SK-N-MC (cell line): ENCODE results near the gene ASPG.

ENCODE experiments used
- DNase-seq: peaks from one replicate; pipeline ENCODE4 v3.0.0-alpha.2; 2011; ENCODE audit warnings: low read depth, low spot score
- H3K27ac ChIP-seq: fragments of 200-600 bp; sonication (generic); 2 replicates; pipeline ENCODE4 v1.5.1; 2016; ENCODE audit warnings: mixed run types
- H3K36me3 ChIP-seq: fragments of 200-600 bp; sonication (generic); 2 replicates; pipeline ENCODE4 v1.6.1; 2017; ENCODE audit warnings: antibody characterized with exemption, low read length, mixed read lengths; ENCODE audit not compliant: insufficient read depth
- H3K4me3 ChIP-seq: fragments of 200-600 bp; sonication (generic); 2 replicates; pipeline ENCODE4 v1.5.1; 2016
- H3K9ac ChIP-seq: fragments of 200-600 bp; sonication (generic); 2 replicates; pipeline ENCODE4 v1.8.0; 2017; ENCODE audit warnings: mixed run types, mixed read lengths; ENCODE audit not compliant: insufficient read length
- H3K9me3 ChIP-seq: fragments of 200-600 bp; sonication (generic); 2 replicates; pipeline ENCODE4 v1.6.1; 2017; ENCODE audit warnings: low read depth, mild to moderate bottlenecking, antibody characterized with exemption, low read length, moderate library complexity, mixed read lengths
- EZH2 ChIP-seq: fragments of 200-600 bp; sonication (generic); IDR thresholded peaks from one replicate; pipeline ENCODE4 v1.6.1; 2017; ENCODE audit warnings: antibody characterized with exemption
- FOXP2 ChIP-seq: optimal IDR thresholded peaks from 2 replicates; pipeline ENCODE3; 2011; ENCODE audit warnings: mild to moderate bottlenecking, moderate library complexity; ENCODE audit not compliant: insufficient read depth; ENCODE audit errors: extremely low read length, control extremely low read depth
- POLR2AphosphoS5 ChIP-seq: IDR thresholded peaks from 2 replicates; pipeline ENCODE4 v1.6.1; 2012; ENCODE audit warnings: mild to moderate bottlenecking, low read depth, low read length, borderline replicate concordance

Gene ASPG

DNA sequence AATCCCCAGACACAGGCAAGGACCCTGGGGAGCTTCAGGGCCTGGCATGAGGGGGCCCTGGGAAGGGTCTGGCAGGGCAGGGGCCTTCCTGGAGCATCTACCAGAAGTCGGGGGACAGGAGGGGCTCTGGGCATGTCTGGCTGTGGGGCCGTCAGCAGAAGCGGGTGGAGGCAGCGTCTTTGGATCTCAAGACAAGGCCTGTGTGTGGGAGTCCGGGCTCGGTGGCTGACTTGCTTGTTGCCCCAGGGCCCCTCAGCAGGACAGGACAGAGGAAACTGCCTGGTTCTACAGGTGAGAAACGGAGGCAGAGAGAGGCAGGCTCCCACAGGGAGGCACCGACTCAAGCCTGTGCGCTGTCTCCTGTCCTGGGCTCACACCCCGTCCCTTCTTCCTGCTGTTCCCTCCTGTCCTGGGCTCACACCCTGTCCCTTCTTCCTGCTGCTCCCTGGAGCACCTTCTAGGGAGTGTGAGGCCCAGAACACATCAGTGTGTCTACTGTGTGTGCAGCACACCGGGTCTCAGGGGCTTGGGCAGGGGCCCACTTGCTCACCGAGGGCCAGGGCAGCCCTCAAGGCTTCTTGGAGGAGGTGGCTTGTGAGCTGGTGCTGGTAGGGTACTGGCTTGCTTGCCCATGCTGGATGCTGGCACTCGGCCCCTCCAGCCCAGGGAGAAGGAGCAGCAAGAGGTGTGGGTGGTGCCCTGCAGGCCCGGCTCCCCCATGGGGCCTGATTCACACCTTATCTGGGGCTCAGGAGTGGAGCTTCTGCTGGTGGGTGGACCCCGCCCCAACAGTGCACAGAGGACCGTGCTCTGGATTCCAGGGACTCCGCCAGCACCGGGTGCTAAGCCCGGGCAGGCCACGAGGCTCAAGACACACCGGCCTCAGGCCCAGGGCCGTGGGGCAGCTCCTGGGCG, 14.9 kb downstream of the ASPG start:
- H3K9ac ChIP-seq = no peak overlapping the region
- H3K9me3 ChIP-seq = no peaks in the 10 kb centered on the region
- H3K4me3 ChIP-seq = no peak overlapping the region
- TF ChIP-seq EZH2 = no peak
- no peak for TF ChIP-seq POLR2AphosphoS5
- no peak for TF ChIP-seq FOXP2
- no peak overlapping the region for H3K27ac ChIP-seq
- no peak for DNase-seq
- no peaks in the 10 kb centered on the region for H3K36me3 ChIP-seq

DNA sequence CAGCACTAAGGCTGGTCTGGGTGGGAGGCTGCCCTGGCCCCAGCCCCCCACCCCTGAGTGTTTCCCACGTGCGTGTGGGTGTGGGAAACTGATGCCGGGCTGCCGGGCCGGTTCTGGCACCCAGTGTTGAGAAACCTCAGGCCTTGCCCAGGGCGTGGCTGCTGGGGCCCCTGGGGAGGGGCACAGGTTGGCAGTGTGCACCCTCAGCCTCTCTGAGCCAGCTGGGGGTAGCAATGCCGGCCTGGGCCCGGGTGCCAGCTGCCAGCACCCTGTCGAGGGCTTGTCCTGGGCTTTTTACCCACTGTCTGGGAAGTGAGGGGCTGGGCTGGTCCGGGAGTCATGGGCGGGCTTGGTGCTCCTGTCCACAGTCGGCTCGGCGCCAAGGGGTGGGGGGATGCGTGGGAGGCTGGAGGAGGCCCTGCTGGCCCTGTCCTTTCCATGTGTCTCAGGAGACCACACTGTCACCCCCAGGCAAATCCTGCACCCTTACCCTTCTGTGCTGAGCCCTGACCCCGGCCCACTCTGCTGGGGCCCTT, 15.7 kb downstream of the ASPG start:
- Histone ChIP-seq H3K27ac (no peak overlapping the region), H3K9me3 (no peaks in the 10 kb centered on the region), H3K36me3 (no peaks in the 10 kb centered on the region), H3K4me3 (no peak overlapping the region), H3K9ac (no peak overlapping the region)
- no peak for DNase-seq
- TF ChIP-seq FOXP2 = no peak
- TF ChIP-seq POLR2AphosphoS5 = no peak
- no peak for TF ChIP-seq EZH2

DNA sequence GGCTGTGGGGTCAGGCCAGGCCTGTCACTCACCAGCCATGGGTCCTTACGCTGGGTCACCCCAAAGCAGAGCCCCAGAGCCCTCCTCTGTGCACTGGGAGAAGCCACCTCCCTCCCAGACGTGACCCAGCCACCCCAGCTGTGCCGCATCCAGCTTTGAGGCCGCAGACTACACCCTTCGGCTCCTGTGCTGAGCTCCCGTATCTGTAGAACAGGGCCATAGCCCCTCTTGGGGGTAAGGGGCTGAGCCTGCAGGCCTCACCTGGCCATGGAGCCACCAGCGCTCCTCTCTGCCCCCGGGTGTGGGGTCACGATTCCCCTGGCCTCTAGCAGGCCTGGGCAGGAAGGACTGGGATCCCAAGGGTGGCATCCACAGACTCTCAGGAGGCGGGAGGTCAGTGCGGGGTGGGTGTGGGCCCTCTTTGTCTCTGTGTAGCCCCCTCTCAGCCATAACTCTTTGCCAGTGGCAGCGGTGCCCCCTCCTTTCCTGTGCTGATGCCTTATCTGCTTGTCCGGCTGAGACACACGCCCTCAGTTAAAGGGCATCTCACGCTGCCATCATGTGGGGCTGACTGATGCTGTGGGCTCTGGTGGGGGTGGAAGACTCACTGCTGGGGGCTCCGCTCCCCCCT, 16.3 kb downstream of the ASPG start:
- no peaks in the 10 kb centered on the region for H3K9me3 ChIP-seq
- DNase-seq = no peak
- no peaks in the 10 kb centered on the region for H3K36me3 ChIP-seq
- H3K4me3 ChIP-seq = no peak overlapping the region
- H3K9ac ChIP-seq = no peak overlapping the region
- TF ChIP-seq FOXP2 = no peak
- TF ChIP-seq POLR2AphosphoS5 = no peak
- TF ChIP-seq EZH2 = no peak
- H3K27ac ChIP-seq = no peak overlapping the region

DNA sequence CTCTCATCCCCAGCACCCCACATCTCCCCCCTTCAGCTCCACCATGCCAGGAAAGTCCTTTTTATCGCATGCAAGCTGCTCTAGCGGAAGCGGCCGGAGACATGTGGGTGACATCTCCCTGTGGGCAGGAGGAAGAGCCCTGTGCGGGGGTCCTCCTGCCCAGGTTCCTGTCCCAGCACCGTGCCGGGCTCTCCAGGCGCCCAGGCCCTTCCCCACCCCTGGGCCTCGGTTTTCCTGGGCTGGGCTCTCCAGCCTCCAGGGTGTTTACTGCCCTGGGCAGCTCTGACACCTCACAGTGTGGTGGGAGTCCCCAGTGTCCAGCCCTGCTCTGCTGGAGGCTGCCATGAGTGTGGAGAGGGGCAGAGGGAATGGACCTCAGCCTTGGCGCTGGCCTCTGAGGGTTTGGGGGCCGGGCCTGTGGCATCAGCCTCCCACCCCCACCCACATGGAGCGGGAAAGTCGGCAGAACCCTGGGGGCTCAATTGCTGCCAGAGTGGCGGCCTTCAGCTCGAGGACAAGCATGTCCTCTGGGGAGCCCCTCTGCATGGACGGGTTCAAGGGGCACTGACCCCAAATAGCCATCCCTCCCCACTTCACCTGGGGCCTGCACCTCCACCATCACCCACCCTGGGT, 16.9 kb downstream of the ASPG start:
- H3K4me3 ChIP-seq = no peak overlapping the region
- no peak overlapping the region for H3K27ac ChIP-seq
- DNase-seq = no peak
- no peak overlapping the region for H3K9ac ChIP-seq
- TF ChIP-seq FOXP2 = no peak
- no peak for TF ChIP-seq POLR2AphosphoS5
- TF ChIP-seq EZH2 = no peak
- no peaks in the 10 kb centered on the region for H3K9me3 ChIP-seq
- H3K36me3 ChIP-seq = no peaks in the 10 kb centered on the region

DNA sequence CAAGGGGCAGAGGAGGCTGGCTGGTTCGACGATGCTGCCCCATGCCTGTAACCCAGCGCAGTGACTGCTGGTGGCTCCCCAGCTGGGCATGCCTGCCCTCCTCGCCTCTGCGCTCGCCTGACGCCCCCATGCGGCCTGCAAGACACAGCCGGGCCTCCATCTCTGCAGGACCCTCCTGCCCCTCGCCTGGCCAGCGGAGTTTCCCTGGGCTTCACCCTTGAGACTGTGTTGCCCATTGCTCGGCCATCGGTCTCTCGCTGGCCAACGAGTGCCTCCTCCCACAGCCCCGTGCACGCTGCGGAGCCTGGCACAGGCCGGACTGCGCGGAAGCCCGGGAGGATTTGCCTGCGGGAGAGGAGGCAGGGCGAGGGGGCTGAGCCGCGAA, 17.6 kb downstream of the ASPG start:
- DNase-seq = no peak
- no peak for TF ChIP-seq EZH2
- TF ChIP-seq POLR2AphosphoS5 = no peak
- no peak for TF ChIP-seq FOXP2
- Histone ChIP-seq H3K36me3 (no peaks in the 10 kb centered on the region), H3K4me3 (no peak overlapping the region), H3K9ac (no peak overlapping the region), H3K9me3 (no peaks in the 10 kb centered on the region), H3K27ac (no peak overlapping the region)

DNA sequence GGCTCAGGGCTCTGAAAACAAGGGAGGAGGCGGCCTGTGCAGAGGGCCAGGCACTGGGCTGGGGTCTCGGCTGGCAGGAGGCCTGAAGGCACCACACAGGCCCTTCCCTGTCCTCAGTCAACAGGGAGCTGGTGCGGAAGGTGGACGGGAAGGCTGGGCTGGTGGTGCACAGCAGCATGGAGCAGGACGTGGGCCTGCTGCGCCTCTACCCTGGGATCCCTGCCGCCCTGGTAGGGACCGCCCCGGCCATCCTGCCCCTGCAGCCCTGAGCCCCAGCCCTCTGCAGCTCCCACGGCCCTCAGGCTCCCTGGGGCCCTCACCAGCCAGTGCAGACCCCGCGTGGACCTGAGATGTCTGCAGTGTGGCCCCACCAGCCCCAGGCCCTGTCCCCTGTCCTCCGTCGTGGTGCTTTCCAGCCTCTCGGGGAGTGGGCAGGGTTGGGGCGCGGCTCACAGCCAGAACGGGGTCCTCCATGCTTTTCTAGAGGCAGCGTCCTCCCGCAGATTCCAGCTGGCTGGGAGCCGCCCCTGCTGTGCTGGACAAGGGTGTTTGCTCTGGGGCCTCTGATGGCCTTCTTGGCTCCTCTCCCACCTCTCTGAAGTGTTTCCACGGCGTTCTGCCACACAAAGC, 18.1 kb downstream of the ASPG start:
- no peak overlapping the region for H3K27ac ChIP-seq
- no peak overlapping the region for H3K4me3 ChIP-seq
- no peak for DNase-seq
- no peaks in the 10 kb centered on the region for H3K9me3 ChIP-seq
- TF ChIP-seq FOXP2 (no peak), EZH2 (no peak), POLR2AphosphoS5 (no peak)
- H3K36me3 ChIP-seq = no peaks in the 10 kb centered on the region
- no peak overlapping the region for H3K9ac ChIP-seq

DNA sequence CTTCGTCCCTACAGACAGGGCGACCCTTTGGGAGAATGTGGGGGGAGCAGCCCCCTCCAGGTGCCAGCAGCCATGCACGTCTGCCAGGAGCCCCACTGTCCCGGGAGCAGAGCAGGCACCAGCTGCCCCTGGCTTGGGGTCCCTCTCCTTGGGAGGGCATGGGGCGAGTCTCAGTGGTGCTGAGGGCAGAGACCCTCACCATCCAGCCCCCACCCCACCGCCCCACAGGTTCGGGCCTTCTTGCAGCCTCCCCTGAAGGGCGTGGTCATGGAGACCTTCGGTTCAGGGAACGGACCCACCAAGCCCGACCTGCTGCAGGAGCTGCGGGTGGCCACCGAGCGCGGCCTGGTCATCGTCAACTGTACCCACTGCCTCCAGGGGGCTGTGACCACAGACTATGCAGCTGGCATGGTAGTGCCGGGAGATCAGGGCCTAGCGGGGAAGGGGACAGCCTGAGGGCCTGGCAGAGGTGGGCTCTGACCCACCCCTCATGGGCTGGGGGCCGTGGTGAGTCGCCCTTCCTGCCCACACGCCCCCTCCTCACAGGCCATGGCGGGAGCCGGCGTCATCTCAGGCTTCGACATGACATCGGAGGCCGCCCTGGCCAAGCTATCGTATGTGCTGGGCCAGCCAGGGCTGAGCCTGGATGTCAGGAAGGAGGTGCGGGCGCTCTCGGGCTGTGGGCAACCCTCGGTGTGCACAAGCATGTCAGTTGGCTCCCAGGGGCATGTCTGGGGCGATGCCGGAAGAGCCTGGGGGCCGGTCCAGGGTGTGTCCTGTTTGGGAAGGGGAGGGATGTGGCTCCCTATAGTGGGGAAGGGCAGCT, 18.8 kb downstream of the ASPG start:
- DNase-seq = no peak
- Histone ChIP-seq H3K27ac (no peak overlapping the region), H3K36me3 (no peaks in the 10 kb centered on the region), H3K4me3 (no peak overlapping the region), H3K9ac (no peak overlapping the region), H3K9me3 (no peaks in the 10 kb centered on the region)
- TF ChIP-seq FOXP2 = no peak
